Right renal pelvis (tissue), 4 donors: Measurements from ENCODE around the gene RAET1E. TPM values are rescaled to one million over a fixed set of nuclear protein-coding genes. Genes with fewer than 3 reads are reported as not detected.
"Not testable (repeated sequence)": the region's sequence is repeated elsewhere in the genome, so short reads cannot be mapped to it uniquely, and the experiment has no call there.

Source experiments
- DNase-seq, 4 donors: peaks; one replicate each; pipeline ENCODE4 v3.0.0-alpha.2; 2013; ENCODE audit warnings: low read depth in 4 of 4, low spot score in 3 of 4, missing footprints in 1 of 4
- polyA plus RNA-seq, 4 donors: library from polyadenylated mRNA; unstranded; fragments of 120-200 nt; gene quantifications; one replicate each; pipeline ENCODE4 v1.2.1, GENCODE V29; 2013; ENCODE audit not compliant: insufficient read length in 4 of 4

Gene RAET1E
- polyA plus RNA-seq, 4 donors: 0.40 to 0.93 (median 0.63) TPM

DNA sequence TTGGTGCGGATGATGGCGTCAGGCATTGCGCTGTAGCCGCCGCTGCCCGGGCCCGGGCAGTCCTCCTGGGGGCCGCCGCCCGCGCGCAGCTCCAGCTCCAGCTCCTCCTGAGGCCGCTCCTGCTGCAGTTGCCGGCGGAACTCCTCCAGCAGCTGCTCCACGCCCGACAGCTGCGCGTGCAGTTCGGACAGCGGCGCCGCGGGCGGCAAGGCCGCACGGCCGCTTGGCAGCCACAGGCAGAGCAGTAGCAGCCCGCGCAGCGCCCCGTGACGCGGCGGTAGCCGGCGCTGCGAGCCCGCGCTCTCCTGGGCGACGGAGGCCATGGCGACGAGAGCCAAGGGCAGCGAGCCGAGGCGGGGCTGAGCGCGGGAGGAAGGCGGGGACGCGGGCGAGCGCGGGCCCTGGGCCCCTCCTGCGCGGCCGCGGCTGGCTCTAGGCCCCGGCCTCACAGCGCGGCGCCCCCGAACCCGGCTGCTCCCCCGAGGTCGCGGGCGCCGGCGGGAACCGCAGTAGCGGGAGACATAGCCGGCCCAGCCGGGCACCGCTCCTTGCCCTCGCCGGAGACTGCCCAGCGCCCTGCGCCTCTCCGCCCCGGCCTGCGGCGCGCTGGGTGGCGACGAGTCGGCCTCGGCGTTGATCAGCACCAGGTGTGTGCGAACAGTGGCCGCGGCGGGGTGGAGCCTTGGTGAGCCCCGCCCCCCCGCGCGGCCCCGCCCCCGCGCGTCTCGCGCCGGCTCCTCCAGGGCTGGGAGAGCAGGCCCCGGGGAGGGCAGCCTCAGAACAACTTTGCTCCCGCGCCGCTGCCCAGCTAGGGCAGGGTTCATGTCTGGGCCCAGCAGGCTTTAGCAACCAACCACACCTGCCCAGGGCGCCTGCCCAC, 34.0 kb downstream of the RAET1E start, which contains the start of gene LRP11:
LRP11 (minus strand) TSS at position 662 of the 880 bp plus-strand sequence; CDS start at position 323, 339 bp downstream.
- DNase-seq: peak; percentile 68 to 76 (median 74)

DNA sequence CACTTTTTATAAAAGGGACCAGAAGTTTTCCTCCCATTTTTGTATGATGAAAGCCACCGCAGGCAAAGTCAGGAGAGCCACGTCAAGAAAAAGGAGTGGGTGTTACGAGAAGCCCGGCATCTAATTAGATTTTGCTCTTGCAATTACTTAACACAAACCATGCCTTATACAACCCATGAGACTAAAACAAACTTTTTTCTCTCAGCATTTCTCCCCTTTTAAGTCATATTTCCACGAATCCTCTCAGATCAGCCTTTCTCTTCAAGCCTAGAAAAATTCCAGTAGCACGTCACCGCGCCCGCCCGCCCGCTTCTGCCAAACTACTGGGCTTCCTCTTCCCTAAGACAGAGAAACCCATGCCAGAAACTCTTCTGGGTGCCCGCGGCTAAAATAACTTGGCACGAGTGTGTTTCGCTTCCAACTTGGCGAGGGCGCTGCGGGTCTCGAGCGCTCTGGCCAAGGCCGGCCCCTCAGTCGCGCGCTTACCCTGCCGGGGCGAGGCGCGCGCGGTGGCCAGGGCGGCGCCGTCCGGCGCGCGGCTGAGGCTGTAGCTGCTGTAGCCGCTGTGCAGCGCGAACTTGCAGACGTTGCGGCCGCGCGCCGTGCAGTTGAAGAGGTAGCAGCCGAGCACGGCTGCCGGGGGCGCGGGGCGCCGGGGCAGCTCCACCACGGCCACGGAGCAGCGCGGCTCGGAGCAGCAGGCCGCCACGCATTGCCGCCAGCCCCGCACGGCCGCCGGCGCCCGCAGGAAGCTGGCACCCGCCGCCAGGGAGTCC, 34.8 kb downstream of the RAET1E start:
- DNase-seq: peak in 2 of 4 donors; percentile 41 to 58

DNA sequence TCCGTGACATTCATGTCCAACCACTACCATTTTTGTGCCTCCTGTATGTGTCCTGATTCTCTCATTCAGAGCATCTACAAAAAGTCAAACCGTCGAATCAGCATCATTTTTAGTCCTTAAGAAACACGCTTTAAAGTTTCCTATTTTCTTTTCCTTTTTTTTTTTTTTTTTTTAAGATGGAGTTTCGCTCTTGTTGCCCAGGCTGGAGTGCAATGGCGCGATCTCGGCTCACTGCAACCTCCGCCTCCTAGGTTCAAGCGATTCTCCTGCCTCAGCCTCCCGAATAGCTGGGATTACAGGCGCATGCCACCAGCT, 35.5 kb downstream of the RAET1E start:
- not testable (repeated sequence) for DNase-seq

DNA sequence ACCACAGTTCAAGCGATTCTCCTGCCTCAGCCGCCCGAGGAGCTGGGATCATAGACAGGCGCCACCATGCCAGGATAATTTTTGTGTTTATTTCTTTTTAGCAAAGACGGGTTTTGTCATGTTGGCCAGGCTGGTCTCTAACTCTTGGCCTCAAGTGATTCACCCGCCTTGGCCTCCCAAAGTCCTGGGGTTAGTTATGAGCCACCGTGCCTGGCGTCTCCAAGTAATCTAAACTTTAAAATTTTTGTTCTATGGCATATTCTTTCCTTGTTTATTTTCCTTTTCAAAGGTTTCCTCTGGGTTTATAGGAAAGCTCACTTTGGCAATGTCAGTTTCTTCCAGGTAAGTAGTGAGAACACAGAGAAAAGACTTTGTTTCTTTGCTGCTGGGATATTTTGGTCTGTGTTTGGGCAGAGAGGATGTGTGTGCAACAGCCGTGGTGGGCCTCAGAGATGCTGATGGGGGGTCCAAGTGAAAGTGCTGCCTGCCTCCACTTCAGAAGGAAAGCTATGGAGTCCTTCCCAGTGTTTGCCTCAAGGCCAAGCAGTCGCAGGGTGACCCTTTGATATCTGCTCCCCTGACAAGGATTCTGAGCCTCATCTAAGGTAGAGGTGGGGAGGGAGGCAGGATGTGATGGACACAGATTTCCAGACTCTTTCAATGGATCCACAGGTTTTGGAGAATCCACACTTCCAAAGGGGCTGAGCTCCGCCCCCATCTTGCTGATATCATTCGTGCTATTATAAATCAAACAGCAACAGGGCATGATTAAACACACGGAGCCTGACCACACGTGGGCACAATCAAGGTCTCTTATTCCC, 36.1 kb downstream of the RAET1E start:
- no peak for DNase-seq

DNA sequence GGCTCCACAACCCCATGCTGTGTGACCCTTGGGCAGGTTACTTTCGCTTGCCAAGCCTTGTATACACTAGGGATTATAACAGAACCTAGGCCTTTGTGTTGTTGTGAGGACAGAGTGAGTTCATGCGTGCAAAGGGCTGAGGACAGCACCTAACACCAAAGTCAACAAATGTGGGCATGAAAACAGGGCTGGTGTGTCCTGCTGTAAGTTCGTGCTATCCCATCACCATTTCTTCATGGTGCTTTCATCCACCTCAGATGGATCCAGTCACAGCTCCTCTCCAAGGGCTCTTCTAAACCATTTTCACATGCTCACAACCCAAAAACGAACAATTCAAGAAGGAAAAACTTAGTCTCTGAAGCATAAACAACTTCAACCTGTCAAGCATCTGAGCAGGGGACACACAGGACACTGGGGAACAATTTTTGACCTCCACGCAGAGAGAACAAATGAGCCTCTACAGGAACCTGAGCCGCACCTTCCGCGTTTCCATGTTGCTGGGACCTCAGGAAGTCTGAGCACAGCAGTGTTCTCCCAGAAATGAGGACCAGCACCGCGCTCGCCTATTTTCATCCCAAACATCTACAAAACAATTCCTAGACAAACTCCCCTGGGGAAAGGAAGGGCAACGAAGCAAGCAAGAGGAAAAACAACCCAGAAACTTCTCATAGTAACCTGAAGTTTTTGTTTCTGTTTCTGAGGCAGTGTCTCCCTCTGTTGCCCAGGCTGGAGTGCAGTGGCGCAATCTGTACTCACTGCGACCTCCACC, 36.9 kb downstream of the RAET1E start:
- DNase-seq: no peak

DNA sequence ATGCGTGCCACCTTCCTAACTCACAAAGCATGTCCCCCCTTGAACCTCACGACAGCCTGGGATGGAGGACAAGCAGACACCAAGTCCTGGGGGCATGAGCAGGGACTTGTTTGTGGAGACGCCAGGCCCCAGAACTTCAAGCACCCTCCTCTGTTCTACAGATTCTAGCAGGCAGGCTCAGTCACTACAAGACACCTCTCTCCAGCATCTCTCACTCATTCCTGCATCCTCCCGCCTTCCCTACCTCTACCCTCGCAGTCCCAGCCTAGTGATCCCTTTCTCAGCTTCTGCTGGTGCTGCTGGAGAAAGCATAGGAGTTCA, 37.4 kb downstream of the RAET1E start:
- DNase-seq: no peak

DNA sequence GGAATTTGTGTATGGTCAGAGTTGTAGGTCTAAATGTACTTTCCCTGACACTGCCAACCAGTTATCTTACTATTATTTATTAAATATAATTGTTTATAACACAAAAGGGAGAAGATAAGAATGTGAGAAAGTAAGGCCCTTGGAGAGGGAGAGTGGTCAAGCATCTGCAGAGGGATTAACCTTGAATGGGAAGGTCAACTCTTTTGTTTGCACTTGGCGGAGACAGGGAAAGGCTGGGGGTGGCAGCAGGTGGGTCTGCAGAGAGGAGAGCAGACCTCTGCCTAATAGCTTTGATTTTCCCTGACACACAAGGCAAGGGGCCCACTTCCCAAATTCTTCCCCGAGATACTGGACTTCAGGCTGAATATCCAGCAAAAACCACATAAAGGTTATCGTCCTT, 38.0 kb downstream of the RAET1E start:
- DNase-seq: no peak

DNA sequence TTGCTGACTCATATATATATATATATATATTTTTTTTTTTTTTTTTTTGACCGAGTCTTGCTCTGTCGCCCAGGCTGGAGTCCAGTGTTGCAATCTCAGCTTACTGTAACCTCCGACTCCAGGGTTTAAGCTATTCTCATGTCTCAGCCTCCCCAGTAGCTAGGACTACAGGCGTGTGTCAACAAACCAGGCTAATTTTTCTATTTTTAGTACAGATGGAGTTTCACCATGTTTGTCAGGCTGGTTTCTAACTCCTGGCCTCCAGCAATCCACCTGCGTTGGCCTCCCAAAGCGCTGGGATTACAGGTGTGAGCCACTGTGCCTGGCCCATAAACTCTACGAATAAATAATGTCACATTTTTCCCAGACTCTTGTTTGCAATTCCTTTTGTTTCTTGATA, 38.5 kb downstream of the RAET1E start:
- DNase-seq: no peak

DNA sequence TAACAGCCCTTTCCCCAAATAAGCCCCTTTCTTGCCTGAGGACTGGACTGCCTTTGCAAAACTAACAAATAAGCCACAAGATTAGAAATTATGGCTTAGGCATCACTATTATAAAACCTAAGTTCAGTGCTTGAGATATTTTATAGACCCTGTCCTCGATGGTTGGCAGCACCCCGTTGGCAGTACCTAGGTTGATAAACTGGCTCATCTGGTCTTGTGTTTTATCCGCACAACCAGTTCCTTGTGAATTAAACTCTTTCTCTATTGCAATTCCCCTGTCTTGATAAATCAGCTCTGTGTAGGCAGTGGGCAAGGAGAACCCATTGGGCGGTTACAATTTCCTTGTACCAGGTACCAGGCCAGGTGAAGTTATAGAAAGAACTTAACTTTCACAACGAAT, 40.4 kb downstream of the RAET1E start:
- DNase-seq: no peak

DNA sequence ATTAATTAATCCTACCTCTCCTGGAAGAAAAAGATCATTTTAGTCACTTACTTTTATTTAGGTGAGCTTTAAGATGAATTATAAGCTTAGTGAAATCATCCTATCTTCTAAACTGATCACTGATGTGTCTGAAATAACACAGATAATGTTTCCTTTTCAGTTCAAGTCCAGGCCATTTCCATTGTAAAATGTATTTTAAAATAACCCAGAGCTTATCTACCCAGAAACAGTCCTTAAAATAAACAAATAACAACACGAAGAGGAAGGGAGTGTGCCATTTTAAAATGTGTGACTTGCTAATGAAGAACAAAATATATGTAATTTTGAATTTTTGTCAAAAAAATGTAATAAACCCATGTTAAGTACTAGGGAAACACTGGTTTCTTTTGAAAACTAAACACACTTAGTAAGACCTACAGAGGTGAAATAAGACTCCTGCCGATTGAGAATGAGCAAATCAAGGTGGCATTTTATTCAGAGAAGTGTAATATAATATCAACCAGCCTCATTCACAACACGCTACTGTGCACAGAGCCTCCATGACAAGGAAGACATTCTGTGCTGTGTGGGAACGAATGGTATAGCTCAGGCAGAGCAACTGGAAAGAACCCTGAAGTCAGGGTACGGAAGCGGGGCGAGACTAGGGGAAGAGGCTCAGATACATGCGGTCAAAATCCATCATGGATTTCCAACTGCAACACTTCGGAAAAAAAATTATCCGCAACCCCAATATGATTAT, 41.5 kb downstream of the RAET1E start:
- DNase-seq: no peak

DNA sequence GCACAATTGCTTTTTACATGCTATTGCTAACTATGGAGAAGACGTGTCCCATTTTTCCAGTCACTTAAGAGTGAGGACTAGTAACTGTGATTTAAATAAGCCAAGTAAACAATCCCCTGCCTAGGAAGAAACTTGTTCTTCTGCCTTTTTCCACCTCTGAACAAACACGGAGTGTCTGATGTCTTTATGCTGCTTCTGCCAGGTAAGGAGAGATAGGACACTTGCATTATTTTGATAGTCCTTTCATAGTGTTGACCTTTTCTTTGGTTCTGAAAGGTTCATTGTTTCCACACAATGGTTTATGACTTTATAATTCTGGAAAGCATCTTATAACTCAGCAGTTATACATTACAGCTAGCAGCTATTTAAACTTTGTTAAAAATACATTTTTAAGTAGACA, 42.2 kb downstream of the RAET1E start:
- DNase-seq: no peak

DNA sequence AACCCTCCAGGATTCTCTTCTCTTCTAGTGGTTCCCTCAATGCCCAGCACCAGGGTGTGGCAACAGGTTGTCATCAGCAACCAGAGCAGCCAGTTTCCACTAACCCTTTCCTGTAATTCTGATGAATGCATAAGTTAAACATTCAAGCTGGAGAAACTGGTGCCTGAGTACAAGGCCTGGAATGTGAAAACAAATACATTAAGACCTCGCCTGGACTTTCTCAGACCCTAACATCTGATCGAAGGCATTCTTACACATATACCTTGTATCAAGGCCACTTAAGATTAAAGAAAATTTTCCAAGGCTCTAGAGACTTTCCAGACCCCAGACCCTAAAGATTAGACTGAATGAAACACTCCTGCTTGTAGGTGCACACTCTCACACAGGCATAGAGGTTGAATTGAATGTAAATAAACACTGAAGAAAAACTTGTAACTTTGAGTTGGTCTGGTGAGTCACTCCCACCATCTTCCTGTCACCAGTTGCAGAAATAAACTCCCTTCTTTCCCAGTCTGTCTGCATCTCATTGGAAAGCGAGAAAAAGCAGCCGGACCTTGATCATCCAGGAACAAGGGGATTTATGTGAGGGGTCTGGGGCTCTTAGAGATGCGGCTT, 42.8 kb downstream of the RAET1E start:
- no peak for DNase-seq

DNA sequence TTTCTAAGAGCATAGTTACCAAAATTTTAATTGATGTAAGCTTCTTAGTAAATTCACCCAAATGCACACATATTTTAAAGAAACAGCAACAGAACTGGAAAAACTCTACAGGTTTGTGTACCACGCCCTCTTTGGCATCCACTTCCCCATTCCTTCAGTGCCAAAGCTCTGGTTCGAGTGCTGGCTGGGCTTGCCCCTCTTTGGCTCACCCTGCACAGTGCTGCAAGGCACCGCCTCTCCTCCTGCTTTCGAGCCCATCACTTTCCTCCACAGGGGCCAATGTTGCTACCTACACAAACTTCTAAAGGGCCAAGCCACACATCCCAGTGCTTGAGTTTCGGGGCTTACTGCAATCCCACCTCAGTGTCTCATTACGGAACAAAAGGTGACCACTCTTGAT, 43.4 kb downstream of the RAET1E start:
- no peak for DNase-seq

DNA sequence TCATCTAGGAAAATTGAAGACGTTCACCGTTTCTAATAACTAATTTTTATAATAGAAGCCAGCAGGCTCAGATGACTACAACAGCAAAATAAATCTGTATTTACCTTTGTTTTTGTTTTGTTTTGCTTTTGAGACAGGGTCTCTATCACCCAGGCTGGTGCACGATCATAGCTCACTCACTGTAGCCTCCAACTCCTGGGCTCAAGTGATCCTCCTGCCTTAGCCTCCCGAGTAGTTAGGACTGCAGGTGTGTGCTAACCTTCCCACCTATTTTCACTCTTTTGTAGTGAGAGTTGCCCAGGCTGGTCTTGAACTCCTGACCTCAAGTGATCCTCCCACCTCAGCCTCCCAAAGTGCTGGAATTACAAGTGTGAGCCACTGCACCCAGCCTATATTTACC, 43.9 kb downstream of the RAET1E start:
- DNase-seq: not testable (repeated sequence)

DNA sequence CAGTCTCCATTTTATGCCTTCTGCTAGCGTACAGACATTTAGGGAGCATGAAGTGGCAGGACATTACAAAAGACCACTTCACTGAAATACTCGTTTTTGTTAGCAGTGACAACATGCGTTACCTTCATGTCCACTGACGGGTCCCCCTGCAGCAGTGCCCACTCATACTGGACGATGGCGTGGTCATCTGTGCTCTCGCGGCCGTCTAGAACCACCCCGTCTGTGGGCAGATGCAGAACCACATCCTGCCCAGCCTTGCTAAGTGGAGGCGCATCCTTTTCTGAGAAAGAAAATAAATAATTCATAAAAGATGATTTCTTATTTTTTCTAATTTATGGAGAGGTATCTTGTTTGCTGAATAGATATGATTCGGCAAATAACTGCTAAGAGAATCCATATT, 45.0 kb downstream of the RAET1E start:
- DNase-seq: no peak

DNA sequence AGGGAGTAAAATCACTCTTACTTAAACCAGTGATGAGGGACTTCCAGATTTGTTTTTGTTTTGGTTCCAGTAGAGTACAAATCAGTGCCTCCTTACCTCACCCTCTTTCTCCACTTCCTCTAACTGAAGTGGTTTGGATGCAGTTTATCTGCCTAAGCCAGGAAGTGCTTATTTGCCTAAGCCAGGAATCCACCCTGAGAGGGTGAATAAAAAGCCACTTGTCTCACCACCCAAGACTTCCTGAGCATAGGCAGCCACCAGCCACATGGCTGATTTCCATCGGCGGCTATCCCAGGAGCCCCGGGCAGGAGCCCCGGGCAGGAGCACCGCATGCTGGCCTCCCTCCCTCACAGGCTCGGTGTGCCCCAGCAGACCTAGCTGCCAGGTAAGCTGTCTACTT, 45.7 kb downstream of the RAET1E start:
- DNase-seq: no peak

DNA sequence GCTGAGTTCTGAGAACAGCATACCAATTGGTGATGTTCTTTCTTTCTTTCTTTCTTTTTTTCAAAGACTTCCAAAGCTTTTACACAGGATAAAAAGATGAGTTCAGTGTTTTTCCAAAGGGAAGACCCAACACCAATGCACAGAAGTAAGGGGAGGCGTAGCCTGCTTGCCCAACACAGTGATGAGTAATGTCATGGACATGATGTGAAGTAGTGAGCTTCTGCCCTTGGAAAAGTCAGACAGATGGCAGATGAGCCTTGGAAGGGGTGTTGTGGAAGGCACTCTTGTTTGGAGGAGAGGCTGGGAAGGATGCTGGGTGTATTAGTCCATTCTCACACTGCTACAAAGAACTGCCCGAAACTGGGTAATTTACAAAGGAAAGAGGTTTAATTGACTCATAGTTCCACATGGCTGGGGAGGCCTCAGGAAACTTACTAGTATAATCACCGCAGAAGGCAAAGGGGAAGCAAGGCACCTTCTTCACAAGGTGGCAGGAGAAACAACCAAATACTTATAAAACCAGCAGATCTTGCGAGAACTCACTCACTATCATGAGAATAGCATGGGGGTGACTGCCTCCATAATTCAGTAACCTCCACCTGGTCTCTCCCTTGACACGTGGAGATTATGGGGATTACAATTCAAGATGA, 46.3 kb downstream of the RAET1E start:
- no peak for DNase-seq

DNA sequence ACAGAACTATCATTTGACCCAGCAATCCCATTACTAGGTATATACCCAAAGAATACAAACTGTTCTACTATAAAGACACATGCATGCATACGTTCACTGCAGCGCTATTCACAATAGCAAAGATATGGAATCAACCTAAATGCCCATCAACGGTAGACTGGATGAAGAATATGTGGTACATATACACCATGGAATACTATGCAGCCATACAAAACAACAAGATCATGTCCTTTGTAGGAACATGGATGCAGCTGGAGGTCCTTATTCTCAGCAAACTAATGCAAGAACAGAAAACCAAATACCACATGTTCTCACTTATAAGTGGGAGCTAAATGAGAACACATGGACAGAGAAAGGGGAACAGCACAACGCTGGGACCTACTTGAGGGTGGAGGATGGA, 49.6 kb downstream of the RAET1E start:
- DNase-seq: not testable (repeated sequence)
